K562 (cell line): ENCODE results near the gene BRAP. TPM values are rescaled to one million over a fixed set of nuclear protein-coding genes. Genes with fewer than 3 reads are reported as not detected.
A peak's percentile ranks its signal among the peaks of the same experiment; 100 is the strongest.

Experiments
- BHLHE40 ChIP-seq: IDR thresholded peaks from 2 replicates; pipeline ENCODE4 v1.6.1; 2011; ENCODE audit warnings: low read length, improper control_type of control experiment
- CBFA2T3 ChIP-seq: fragments of 450-650 bp; IDR thresholded peaks from 2 replicates; pipeline ENCODE4 v1.6.1; 2017
- FOXJ2 ChIP-seq: fragments of 200-800 bp; sonication (Bioruptor generic); IDR thresholded peaks from 2 replicates; pipeline ENCODE4 v1.6.1; 2016; ENCODE audit warnings: missing genetic modification characterization, missing compliant biosample characterization
- HCFC1 ChIP-seq: IDR thresholded peaks from 2 replicates; pipeline ENCODE4 v1.6.1; 2012; ENCODE audit warnings: low read depth, low read length, improper control_type of control experiment
- MTA2 ChIP-seq: fragments of 450-650 bp; IDR thresholded peaks from 2 replicates; pipeline ENCODE4 v1.6.1; 2016; ENCODE audit warnings: low read depth
- MTF1 ChIP-seq: fragments of 250-450 bp; sonication (Bioruptor Pico); IDR thresholded peaks from 2 replicates; pipeline ENCODE4 v1.9.0; 2021; ENCODE audit warnings: moderate library complexity, mild to moderate bottlenecking, inconsistent platforms, borderline replicate concordance
- NFXL1 ChIP-seq: fragments of 450-650 bp; formaldehyde crosslinking; IDR thresholded peaks from 2 replicates; pipeline ENCODE4 v1.4.0; 2021; ENCODE audit warnings: mild to moderate bottlenecking
- TAL1 ChIP-seq: fragments of 450-650 bp; IDR thresholded peaks from 2 replicates; pipeline ENCODE4 v1.6.1; 2016; ENCODE audit warnings: mild to moderate bottlenecking
- ZBTB17 ChIP-seq: fragments of 450-650 bp; formaldehyde crosslinking; IDR thresholded peaks from 2 replicates; pipeline ENCODE4 v1.4.0; 2020; ENCODE audit warnings: mild to moderate bottlenecking
- ZBTB8A ChIP-seq: fragments of 450-650 bp; IDR thresholded peaks from 2 replicates; pipeline ENCODE4 v1.6.1; 2018; ENCODE audit warnings: mild to moderate bottlenecking, moderate library complexity; ENCODE audit not compliant: partially characterized antibody
- ZNF778 ChIP-seq: fragments of 450-650 bp; formaldehyde crosslinking; IDR thresholded peaks from 2 replicates; pipeline ENCODE4 v1.4.0; 2020; ENCODE audit warnings: mild to moderate bottlenecking, moderate library complexity
- polyA plus RNA-seq, 8 experiments: library from polyadenylated mRNA; depleted of rRNA in 4 of 8; stranded (reverse) in 5 of 8; unstranded in 3 of 8; fragments of >200 nt; fragmentation: Nextera tagmentation in 2 of 8; fragmentation: Illumina TruSeq in 1 of 8; extraction: Ambion mirVana in 2 of 8; extraction: Trizol in 1 of 8; gene quantifications; 2 replicates each; pipeline versions ENCODE4 v1.2.1 to v1.2.3, GENCODE V29; 2011 to 2014; ENCODE audit warnings: inconsistent platforms in 1 of 8, missing spikeins in 1 of 8
- total RNA-seq, 7 experiments: library from RNA; depleted of rRNA in 6 of 7; stranded (reverse); fragments of >200 nt in 6 of 7; fragmentation: Illumina TruSeq in 2 of 7; extraction: Trizol in 2 of 7; gene quantifications; 2 replicates each; pipeline versions ENCODE4 v1.2.1 to v1.2.3, GENCODE V29; 2011 to 2021; ENCODE audit warnings: low replicate concordance in 1 of 7
- TF ChIP-seq, protein P1 (sequence below): fragments of 450-650 bp; IDR thresholded peaks from 2 replicates; pipeline ENCODE4 v1.6.1; 2016; ENCODE audit warnings: low read depth
- TF ChIP-seq, protein P2 (sequence below): sonication (generic); formaldehyde crosslinking; IDR thresholded peaks from 2 replicates; pipeline ENCODE4 v1.8.0; 2022; ENCODE audit warnings: mild to moderate bottlenecking, low read depth, missing genetic modification reagents
- TF ChIP-seq, protein P3 (sequence below), 2 experiments: IDR thresholded peaks; 2 replicates each; pipeline ENCODE4 v1.6.1; 2011; ENCODE audit warnings: borderline replicate concordance in 1 of 2, control low read depth in 1 of 2, low read depth in 1 of 2, low read length in 1 of 2, mild to moderate bottlenecking in 1 of 2, mixed read lengths in 1 of 2, moderate library complexity in 1 of 2; ENCODE audit not compliant: insufficient read depth in 1 of 2, insufficient read length in 1 of 2, poor library complexity in 1 of 2, severe bottlenecking in 1 of 2; ENCODE audit errors: extremely low read depth in 1 of 2
- TF ChIP-seq, protein P4 (sequence below): IDR thresholded peaks from 2 replicates; pipeline ENCODE4 v1.6.1; 2012; ENCODE audit warnings: low read depth, low read length, improper control_type of control experiment, borderline replicate concordance

Gene BRAP
- total and polyA plus RNA-seq, 9 of the 15 experiments (the other 6 are each of a cell fraction or from before 2014, with no cell fraction given): 2.2 to 32.6 (median 27.5) TPM

DNA sequence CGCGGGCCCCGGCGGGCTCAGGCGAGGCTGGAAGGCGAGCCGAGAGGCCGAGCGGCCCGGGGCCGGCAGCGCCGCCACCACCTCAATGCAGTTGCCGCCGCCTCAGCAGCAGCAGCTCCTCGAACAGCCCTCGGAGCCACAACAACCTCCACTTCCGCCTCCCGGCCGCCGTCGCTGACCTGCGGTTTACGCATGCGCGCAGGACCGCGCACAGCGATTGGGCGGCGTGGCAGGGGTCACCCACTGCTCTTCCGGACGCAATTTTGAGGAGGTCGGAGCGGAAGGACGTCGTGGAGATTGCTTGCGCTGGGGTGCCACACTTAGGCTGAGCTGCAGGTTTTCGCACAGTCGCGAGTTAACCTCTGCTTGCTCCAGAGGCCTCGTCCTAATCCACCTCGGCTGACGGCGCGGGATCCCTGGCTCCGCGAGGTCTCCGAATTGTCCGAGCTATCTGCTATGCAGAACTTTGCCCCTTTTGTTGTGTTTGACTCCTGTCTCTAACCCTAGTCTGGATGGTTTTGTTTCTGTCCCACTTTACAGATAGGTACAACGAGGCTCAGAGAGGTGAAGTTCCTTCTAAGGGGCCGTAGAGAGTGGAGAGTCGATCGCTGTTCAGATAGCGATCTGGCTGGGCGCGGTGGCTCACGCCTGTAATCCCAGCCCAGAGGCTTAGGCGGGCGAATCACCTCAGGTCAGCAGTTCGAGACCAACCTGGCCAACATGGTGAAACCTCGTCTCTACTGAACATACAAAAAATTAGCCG, at the start of gene BRAP, which contains the start of gene ACAD10 (continued):
- TF ChIP-seq, protein P1, sequence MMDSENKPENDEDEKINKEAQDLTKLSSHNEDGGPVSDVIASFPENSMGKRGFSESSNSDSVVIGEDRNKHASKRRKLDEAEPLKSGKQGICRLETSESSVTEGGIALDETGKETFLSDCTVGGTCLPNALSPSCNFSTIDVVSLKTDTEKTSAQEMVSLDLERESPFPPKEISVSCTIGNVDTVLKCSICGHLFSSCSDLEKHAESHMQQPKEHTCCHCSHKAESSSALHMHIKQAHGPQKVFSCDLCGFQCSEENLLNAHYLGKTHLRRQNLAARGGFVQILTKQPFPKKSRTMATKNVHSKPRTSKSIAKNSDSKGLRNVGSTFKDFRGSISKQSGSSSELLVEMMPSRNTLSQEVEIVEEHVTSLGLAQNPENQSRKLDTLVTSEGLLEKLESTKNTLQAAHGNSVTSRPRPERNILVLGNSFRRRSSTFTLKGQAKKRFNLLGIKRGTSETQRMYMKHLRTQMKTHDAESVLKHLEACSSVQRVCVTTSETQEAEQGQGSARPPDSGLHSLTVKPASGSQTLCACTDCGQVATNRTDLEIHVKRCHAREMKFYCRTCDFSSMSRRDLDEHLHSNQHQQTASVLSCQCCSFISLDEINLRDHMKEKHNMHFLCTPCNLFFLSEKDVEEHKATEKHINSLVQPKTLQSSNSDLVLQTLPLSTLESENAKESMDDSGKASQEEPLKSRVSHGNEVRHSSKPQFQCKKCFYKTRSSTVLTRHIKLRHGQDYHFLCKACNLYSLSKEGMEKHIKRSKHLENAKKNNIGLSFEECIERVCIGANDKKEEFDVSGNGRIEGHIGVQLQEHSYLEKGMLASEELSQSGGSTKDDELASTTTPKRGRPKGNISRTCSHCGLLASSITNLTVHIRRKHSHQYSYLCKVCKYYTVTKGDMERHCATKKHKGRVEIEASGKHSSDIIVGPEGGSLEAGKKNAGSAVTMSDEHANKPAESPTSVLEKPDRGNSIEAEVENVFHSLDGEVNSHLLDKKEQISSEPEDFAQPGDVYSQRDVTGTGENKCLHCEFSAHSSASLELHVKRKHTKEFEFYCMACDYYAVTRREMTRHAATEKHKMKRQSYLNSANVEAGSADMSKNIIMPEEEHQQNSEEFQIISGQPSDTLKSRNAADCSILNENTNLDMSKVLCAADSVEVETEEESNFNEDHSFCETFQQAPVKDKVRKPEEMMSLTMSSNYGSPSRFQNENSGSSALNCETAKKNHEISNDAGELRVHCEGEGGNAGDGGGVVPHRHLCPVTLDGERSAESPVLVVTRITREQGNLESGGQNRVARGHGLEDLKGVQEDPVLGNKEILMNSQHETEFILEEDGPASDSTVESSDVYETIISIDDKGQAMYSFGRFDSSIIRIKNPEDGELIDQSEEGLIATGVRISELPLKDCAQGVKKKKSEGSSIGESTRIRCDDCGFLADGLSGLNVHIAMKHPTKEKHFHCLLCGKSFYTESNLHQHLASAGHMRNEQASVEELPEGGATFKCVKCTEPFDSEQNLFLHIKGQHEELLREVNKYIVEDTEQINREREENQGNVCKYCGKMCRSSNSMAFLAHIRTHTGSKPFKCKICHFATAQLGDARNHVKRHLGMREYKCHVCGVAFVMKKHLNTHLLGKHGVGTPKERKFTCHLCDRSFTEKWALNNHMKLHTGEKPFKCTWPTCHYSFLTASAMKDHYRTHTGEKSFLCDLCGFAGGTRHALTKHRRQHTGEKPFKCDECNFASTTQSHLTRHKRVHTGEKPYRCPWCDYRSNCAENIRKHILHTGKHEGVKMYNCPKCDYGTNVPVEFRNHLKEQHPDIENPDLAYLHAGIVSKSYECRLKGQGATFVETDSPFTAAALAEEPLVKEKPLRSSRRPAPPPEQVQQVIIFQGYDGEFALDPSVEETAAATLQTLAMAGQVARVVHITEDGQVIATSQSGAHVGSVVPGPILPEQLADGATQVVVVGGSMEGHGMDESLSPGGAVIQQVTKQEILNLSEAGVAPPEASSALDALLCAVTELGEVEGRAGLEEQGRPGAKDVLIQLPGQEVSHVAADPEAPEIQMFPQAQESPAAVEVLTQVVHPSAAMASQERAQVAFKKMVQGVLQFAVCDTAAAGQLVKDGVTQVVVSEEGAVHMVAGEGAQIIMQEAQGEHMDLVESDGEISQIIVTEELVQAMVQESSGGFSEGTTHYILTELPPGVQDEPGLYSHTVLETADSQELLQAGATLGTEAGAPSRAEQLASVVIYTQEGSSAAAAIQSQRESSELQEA: peak; percentile 94
- TF ChIP-seq MTF1 (CRISPR knock-in tag) (0 out of 2 replicates have a peak, but pooled peaks have one; percentile 5), FOXJ2 (0 out of 2 replicates have a peak, but pooled peaks have one; percentile 71), ZBTB8A (no peak), MTA2 (peak; percentile 45), TAL1 (no peak), ZBTB17 (CRISPR knock-in tag) (0 out of 2 replicates have a peak, but pooled peaks have one; percentile 41), ZNF778 (CRISPR knock-in tag) (no peak), BHLHE40 (no peak), CBFA2T3 (0 out of 2 replicates have a peak, but pooled peaks have one; percentile 4), HCFC1 (peak; percentile 72), NFXL1 (CRISPR knock-in tag) (no peak)
- TF ChIP-seq, protein P2, sequence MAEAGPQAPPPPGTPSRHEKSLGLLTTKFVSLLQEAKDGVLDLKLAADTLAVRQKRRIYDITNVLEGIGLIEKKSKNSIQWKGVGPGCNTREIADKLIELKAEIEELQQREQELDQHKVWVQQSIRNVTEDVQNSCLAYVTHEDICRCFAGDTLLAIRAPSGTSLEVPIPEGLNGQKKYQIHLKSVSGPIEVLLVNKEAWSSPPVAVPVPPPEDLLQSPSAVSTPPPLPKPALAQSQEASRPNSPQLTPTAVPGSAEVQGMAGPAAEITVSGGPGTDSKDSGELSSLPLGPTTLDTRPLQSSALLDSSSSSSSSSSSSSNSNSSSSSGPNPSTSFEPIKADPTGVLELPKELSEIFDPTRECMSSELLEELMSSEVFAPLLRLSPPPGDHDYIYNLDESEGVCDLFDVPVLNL (CRISPR knock-in tag): peak; percentile 65; the same call in 1 of the 2 replicates
- TF ChIP-seq, protein P3, sequence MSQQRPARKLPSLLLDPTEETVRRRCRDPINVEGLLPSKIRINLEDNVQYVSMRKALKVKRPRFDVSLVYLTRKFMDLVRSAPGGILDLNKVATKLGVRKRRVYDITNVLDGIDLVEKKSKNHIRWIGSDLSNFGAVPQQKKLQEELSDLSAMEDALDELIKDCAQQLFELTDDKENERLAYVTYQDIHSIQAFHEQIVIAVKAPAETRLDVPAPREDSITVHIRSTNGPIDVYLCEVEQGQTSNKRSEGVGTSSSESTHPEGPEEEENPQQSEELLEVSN (IDR thresholded peaks at IDR 0.05; ENCODE audit: borderline replicate concordance in 1 of 2, extremely low read depth in 1 of 2, insufficient read depth in 1 of 2, insufficient read length in 1 of 2, low read depth in 1 of 2, low read length in 1 of 2, poor library complexity in 1 of 2, severe bottlenecking in 1 of 2): peak; percentile 16 to 70
- TF ChIP-seq, protein P4, sequence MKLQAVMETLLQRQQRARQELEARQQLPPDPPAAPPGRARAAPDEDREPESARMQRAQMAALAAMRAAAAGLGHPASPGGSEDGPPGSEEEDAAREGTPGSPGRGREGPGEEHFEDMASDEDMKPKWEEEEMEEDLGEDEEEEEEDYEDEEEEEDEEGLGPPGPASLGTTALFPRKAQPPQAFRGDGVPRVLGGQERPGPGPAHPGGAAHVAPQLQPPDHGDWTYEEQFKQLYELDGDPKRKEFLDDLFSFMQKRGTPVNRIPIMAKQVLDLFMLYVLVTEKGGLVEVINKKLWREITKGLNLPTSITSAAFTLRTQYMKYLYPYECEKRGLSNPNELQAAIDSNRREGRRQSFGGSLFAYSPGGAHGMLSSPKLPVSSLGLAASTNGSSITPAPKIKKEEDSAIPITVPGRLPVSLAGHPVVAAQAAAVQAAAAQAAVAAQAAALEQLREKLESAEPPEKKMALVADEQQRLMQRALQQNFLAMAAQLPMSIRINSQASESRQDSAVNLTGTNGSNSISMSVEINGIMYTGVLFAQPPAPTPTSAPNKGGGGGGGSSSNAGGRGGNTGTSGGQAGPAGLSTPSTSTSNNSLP: no peak
